Stomach (tissue), 9 donors: ENCODE data around the gene SCARB2. TPM values are rescaled to one million over a fixed set of nuclear protein-coding genes. Genes with fewer than 3 reads are reported as not detected.

Experiments
- DNase-seq, 2 donors: peaks; one replicate each; pipeline versions ENCODE4 v3.0.0 to v3.0.0-alpha.2; 2013 to 2019
- H3K27ac ChIP-seq, 5 donors: fragments of 200-600 bp in 4 of 5; sonication (generic) in 4 of 5; one replicate each; pipeline ENCODE4 v1.5.1; 2013 to 2019; ENCODE audit warnings: mild to moderate bottlenecking in 1 of 5, moderate library complexity in 1 of 5
- H3K27me3 ChIP-seq, 3 donors: fragments of 200-600 bp; sonication (generic); one replicate each; pipeline ENCODE4 v1.5.1; 2017 to 2019; ENCODE audit warnings: mixed run types in 1 of 3
- H3K36me3 ChIP-seq, 4 donors: fragments of 200-600 bp; sonication (generic); 1 replicate in 3 of 4; 2 replicates in 1 of 4; pipeline ENCODE4 v1.5.1; 2016 to 2019
- H3K4me1 ChIP-seq, 4 donors: fragments of 200-600 bp; sonication (generic); one replicate each; pipeline ENCODE4 v1.5.1; 2016 to 2019
- H3K4me3 ChIP-seq, 4 donors: fragments of 200-600 bp; sonication (generic) in 3 of 4; one replicate each; pipeline ENCODE4 v1.5.1; 2016 to 2019; ENCODE audit warnings: mild to moderate bottlenecking in 1 of 4
- H3K9me3 ChIP-seq, 4 donors: fragments of 200-600 bp; sonication (generic); one replicate each; pipeline ENCODE4 v1.5.1; 2016 to 2019
- EP300 ChIP-seq: sonication (generic); formaldehyde crosslinking; IDR thresholded peaks from one replicate; pipeline ENCODE4 v1.6.1; 2017; ENCODE audit warnings: antibody characterized with exemption
- POLR2A ChIP-seq, 4 donors: fragments of 450-650 bp; IDR thresholded peaks; one replicate each; pipeline ENCODE4 v1.6.1; 2016; ENCODE audit warnings: antibody characterized with exemption in 4 of 4, control low read depth in 2 of 4, mild to moderate bottlenecking in 1 of 4, moderate library complexity in 1 of 4
- POLR2AphosphoS5 ChIP-seq, 3 donors: sonication (generic); formaldehyde crosslinking; IDR thresholded peaks; one replicate each; pipeline ENCODE4 v1.6.1; 2016; ENCODE audit warnings: antibody characterized with exemption in 3 of 3
- WGBS, 5 donors: extraction: QIAGEN DNeasy Blood & Tissue Kit in 3 of 5; methylation state at CpG; one replicate each; pipeline versions ENCODE4 v1.1.5 to v1.1.7; 2013 to 2018; 5-methylcytosine and 5-hydroxymethylcytosine counted together
- intact Hi-C: fragments of 100-400 bp; cut with DNase I; formaldehyde crosslinking; loops from one replicate; pipeline ENCODE4 v1.15.1; 2023; ENCODE audit warnings: low total_unique reads
- polyA plus RNA-seq, 3 donors: library from polyadenylated mRNA; stranded (reverse); fragments of 200-250 nt; gene quantifications; one replicate each; pipeline ENCODE4 v1.2.3, GENCODE V29; 2013
- total RNA-seq, 5 donors: library from RNA; depleted of rRNA; stranded (reverse); fragments of >200 nt; gene quantifications; one replicate each; pipeline versions ENCODE4 v1.1.0 to v1.2.3, GENCODE V29; 2014 to 2016
- TF ChIP-seq, protein P1 (sequence below), 7 experiments: fragments of 450-650 bp in 4 of 7; fragments of 200-600 bp in 3 of 7; sonication (generic) in 3 of 7; IDR thresholded peaks; one replicate each; pipeline ENCODE4 v1.5.1; 2016 to 2019; ENCODE audit warnings: antibody characterized with exemption in 7 of 7, control low read depth in 2 of 7, mild to moderate bottlenecking in 1 of 7
- donor health status: healthy with polysubstance abuse.
- donor health status: Bipolar disorder and iron deficiency.
- donor health status: healthy.

SCARB2 gene
- total and polyA plus RNA-seq, 8 donors, result 30.4 to 293 (median 88.0) TPM

DNA sequence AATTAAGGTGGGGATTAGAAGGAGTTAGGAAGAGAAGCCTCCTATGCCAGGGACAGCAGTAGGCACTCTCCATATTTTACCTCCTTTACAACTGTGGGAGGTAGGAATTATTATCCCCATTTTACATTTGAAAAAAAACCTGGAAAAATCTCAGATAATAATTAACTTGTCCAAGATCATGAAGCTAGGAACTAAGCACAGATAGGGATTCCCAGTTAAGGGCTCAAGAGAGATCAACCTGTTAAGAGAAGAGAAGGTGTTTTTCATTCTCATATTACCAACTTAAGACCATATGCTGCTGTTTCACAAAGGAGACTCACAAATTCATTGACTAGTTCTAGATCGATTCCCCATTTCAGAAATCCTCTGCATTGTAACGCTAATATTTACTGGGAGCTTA lies 21.8 kb upstream of the SCARB2 start:
- Histone ChIP-seq H3K36me3 (no peaks in the 10 kb centered on the region), H3K4me3 (no peak overlapping the region), H3K4me1 (peaks cover 0 to 36% (median 18%) of the 10 kb centered on the region in 4 donors), H3K27ac (peak overlapping the region in 4 of 5 donors; percentile 31 to 75 (median 68)), H3K27me3 (no peaks in the 10 kb centered on the region), H3K9me3 (peaks cover 0 to 11% (median 5%) of the 10 kb centered on the region in 4 donors)
- 30 to 66% (median 42%) methylated on average over 2 of the region's 2 CpGs for WGBS, 5 donors
- TF ChIP-seq POLR2AphosphoS5 (IDR thresholded peaks at IDR 0.05), result no peak
- TF ChIP-seq, protein P1, sequence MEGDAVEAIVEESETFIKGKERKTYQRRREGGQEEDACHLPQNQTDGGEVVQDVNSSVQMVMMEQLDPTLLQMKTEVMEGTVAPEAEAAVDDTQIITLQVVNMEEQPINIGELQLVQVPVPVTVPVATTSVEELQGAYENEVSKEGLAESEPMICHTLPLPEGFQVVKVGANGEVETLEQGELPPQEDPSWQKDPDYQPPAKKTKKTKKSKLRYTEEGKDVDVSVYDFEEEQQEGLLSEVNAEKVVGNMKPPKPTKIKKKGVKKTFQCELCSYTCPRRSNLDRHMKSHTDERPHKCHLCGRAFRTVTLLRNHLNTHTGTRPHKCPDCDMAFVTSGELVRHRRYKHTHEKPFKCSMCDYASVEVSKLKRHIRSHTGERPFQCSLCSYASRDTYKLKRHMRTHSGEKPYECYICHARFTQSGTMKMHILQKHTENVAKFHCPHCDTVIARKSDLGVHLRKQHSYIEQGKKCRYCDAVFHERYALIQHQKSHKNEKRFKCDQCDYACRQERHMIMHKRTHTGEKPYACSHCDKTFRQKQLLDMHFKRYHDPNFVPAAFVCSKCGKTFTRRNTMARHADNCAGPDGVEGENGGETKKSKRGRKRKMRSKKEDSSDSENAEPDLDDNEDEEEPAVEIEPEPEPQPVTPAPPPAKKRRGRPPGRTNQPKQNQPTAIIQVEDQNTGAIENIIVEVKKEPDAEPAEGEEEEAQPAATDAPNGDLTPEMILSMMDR (IDR thresholded peaks at IDR 0.05), result no peak
- intact Hi-C loops, result no loop called here
- no peak for DNase-seq

DNA sequence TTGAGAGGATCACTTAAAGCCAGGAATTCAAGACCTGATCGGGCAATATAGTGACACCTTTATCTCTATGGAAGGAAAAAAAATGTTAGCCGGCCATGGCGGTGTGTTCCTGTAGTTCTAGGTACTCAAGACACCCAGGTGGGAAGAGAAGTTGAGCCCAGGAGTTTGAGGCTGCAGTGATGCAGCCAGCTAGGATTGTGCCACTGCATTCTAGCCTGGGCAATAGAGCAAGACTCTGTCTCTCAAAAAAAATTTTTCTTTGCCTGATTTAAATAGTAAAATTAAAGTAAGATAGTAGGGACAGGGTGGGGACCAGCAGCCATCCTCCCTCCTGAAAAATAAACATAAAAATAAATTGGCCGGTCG lies 21.0 kb upstream of the SCARB2 start:
- no peak for TF ChIP-seq POLR2AphosphoS5 (IDR thresholded peaks at IDR 0.05)
- no peak for TF ChIP-seq POLR2A (IDR thresholded peaks at IDR 0.05)
- TF ChIP-seq EP300, result no peak
- TF ChIP-seq, protein P1 (IDR thresholded peaks at IDR 0.05), result no peak
- no peak for DNase-seq
- intact Hi-C loops, result no loop called here
- peak overlapping the region in 1 of 5 donors; percentile 43 for H3K27ac ChIP-seq
- H3K27me3 ChIP-seq, result no peaks in the 10 kb centered on the region
- H3K36me3 ChIP-seq, result no peaks in the 10 kb centered on the region
- 89 to 92% (median 91%) methylated on average over 5 of the region's 5 CpGs for WGBS, 5 donors
- H3K9me3 ChIP-seq, result peaks cover 0 to 4% (median 0%) of the 10 kb centered on the region in 4 donors
- H3K4me1 ChIP-seq, result peaks cover 0 to 36% (median 18%) of the 10 kb centered on the region in 4 donors
- no peak overlapping the region for H3K4me3 ChIP-seq

DNA sequence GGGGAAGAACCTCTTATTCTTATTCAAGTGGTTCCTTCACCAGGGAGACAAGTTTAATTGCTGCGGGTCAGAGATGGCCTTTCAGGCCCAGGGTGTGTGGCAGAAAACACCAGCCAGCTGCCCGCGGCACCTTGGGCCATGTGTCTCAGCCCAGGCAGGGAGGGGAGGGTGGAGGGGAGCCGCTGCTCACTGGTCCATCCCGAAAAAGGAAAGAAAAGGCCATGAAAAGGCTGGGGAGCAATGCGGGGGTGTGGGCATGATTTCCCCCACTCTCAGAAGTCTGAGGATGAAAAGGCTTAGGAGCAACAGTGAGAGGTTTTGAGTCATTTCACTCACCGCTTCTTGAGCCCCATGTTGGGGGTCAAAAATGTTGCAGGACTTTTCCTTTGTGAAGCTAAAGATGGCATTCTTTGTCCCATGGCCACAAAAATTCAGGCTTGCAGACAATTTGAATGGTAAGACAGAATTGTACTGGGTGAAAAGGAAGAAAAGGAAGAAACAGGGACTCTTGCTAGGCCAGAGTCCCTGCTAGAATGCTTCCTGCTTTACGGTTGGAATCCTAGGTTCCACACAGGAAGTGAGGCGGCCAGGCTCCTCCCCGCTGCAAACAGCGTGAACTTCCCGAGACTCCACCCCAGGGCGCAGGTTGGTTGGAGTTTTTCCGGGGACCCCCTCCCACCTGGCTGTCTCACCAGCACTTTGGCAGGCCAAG lies 20.5 kb upstream of the SCARB2 start:
- no peak for TF ChIP-seq EP300
- H3K27me3 ChIP-seq, result no peaks in the 10 kb centered on the region

DNA sequence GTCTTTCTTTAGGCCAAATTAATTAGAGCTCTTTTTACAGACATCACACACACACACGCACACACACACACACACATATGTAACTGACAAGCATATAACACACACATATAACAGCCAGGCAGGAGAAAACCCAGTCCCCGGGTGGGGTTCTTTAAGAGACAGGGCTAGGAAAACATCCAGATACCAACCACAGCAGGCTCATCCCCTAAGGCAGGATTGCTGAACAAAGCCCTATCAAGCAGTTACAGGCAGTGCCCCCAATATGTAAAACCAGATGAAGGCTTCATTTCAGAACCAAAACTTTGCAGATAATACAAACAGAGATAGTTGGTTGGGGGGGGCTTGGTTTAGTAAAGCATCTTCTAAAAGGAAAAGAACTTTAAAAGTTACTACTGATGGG lies 19.9 kb upstream of the SCARB2 start:
- H3K4me3 ChIP-seq, result no peak overlapping the region
- peaks cover 0 to 9% (median under 1%) of the 10 kb centered on the region in 4 donors for H3K9me3 ChIP-seq
- H3K27ac ChIP-seq, result no peak overlapping the region
- no peak for DNase-seq
- TF ChIP-seq, protein P1 (IDR thresholded peaks at IDR 0.05), result no peak
- TF ChIP-seq EP300 (no peak), POLR2A (IDR thresholded peaks at IDR 0.05) (no peak), POLR2AphosphoS5 (IDR thresholded peaks at IDR 0.05) (no peak)
- H3K36me3 ChIP-seq, result no peaks in the 10 kb centered on the region
- intact Hi-C loops, result no loop called here
- no peaks in the 10 kb centered on the region for H3K27me3 ChIP-seq
- H3K4me1 ChIP-seq, result peaks cover 0 to 36% (median 18%) of the 10 kb centered on the region in 4 donors
- WGBS, 5 donors, result 47 to 64% (median 50%) methylated on average over 2 of the region's 2 CpGs

More for the DNA sequence above, 20.5 kb upstream of the SCARB2 start:
- H3K4me3 ChIP-seq, result no peak overlapping the region
- WGBS, 5 donors, result 77 to 89% (median 83%) methylated on average over 14 of the region's 14 CpGs
- H3K36me3 ChIP-seq, result no peaks in the 10 kb centered on the region
- intact Hi-C loops, result no loop called here
- peak overlapping the region in 1 of 5 donors; percentile 43 for H3K27ac ChIP-seq
- peaks cover 0 to 4% (median 0%) of the 10 kb centered on the region in 4 donors for H3K9me3 ChIP-seq
- no peak for DNase-seq
- peaks cover 0 to 36% (median 18%) of the 10 kb centered on the region in 4 donors for H3K4me1 ChIP-seq

DNA sequence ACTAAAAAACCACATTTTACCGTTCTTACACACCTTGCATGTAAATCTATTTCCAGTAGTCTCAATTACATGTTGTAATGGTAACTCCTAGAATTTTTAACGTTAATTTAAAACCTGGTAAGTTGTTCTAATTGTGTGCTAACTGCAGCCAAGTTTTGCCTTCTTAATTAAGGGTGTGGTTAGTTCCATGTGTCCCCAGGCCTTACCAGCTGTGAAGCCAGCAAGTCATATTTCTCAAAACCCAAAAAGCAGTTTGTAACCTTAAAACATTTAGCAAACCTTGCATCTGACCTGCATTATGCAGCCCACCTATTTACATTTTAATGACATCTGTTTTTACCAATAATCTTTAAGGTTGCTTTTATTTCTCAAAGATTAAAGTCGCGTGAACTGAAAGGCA lies 19.5 kb upstream of the SCARB2 start:
- H3K27me3 ChIP-seq, result no peaks in the 10 kb centered on the region
- no peaks in the 10 kb centered on the region for H3K36me3 ChIP-seq
- TF ChIP-seq POLR2AphosphoS5 (IDR thresholded peaks at IDR 0.05) (no peak), EP300 (no peak), POLR2A (IDR thresholded peaks at IDR 0.05) (no peak)
- TF ChIP-seq, protein P1 (IDR thresholded peaks at IDR 0.05), result no peak
- WGBS, 5 donors, result 55 to 68% (median 62%) methylated on average over 4 of the region's 4 CpGs
- peaks cover 0 to 36% (median 18%) of the 10 kb centered on the region in 4 donors for H3K4me1 ChIP-seq
- H3K9me3 ChIP-seq, result peaks cover 0 to 13% (median 3%) of the 10 kb centered on the region in 4 donors
- H3K27ac ChIP-seq, result no peak overlapping the region
- no peak overlapping the region for H3K4me3 ChIP-seq
- no peak for DNase-seq
- intact Hi-C loops, result no loop called here
